T-cell (primary cell): ENCODE data around the gene CFAP410. TPM values are rescaled to one million over a fixed set of nuclear protein-coding genes. Genes with fewer than 3 reads are reported as not detected.
A peak's percentile ranks its signal among the peaks of the same experiment; 100 is the strongest.

Source experiments
- ATAC-seq, 4 experiments: fragments of 200-7000 bp in 3 of 4; fragments of 150-1000 bp in 1 of 4; cut with Tn5 transposase; replicated peaks in 1 of 4; 1 replicate in 3 of 4; 2 replicates in 1 of 4; pipeline ENCODE4 v1.10.0; 2021; ENCODE audit warnings: moderate library complexity in 3 of 4, mild to moderate bottlenecking in 2 of 4, moderate number of reproducible peaks in 1 of 4
- CTCF ChIA-PET, 2 donors: fragments of 300-600 bp; sonication (Branson Sonifier 250); formaldehyde crosslinking; loops; one replicate each; lab custom pipeline; 2022; ENCODE audit warnings: antibody characterized with exemption in 2 of 2; lab: Charles Lee
- POLR2A ChIA-PET, 2 donors: fragments of 300-600 bp; sonication (Branson Sonifier 250); formaldehyde crosslinking; loops; one replicate each; lab custom pipeline; 2022; ENCODE audit warnings: antibody characterized with exemption in 2 of 2; lab: Charles Lee
- DNase-seq, 35 experiments: peaks; one replicate each; pipeline versions ENCODE4 v3.0.0 to v3.0.0-alpha.2; 2013 to 2023
- H3K27ac ChIP-seq: one replicate; pipeline ENCODE4 v1.5.1; 2013; ENCODE audit warnings: low read length
- H3K27me3 ChIP-seq, 2 experiments: replicated peaks in 1 of 2; 1 replicate in 1 of 2; 2 replicates in 1 of 2; pipeline versions ENCODE4 v1.6.1 to v1.7.0; 2013; ENCODE audit warnings: low read length in 1 of 2, mixed read lengths in 1 of 2; ENCODE audit not compliant: control insufficient read depth in 2 of 2, insufficient read depth in 2 of 2; ENCODE audit errors: extremely low read depth in 1 of 2
- H3K36me3 ChIP-seq, 2 donors: 1 replicate in 1 of 2; 2 replicates in 1 of 2; pipeline versions ENCODE4 v1.6.1 to v1.7.0; 2013; ENCODE audit warnings: low read length in 1 of 2; ENCODE audit not compliant: control insufficient read depth in 2 of 2, insufficient read depth in 1 of 2; ENCODE audit errors: extremely low read depth in 1 of 2
- H3K4me1 ChIP-seq, 2 experiments: 1 replicate in 1 of 2; 2 replicates in 1 of 2; pipeline versions ENCODE4 v1.6.1 to v1.7.0; 2013; ENCODE audit warnings: low read length in 2 of 2, mixed read lengths in 1 of 2; ENCODE audit not compliant: insufficient read depth in 2 of 2, control insufficient read depth in 1 of 2; ENCODE audit errors: extremely low read depth in 1 of 2
- H3K4me3 ChIP-seq, 2 donors: 1 replicate in 1 of 2; 2 replicates in 1 of 2; pipeline versions ENCODE4 v1.5.1 to v1.7.0; 2013; ENCODE audit warnings: mild to moderate bottlenecking in 2 of 2, low read length in 1 of 2, moderate library complexity in 1 of 2; ENCODE audit not compliant: control insufficient read depth in 1 of 2; ENCODE audit errors: extremely low read depth in 1 of 2
- H3K9me3 ChIP-seq: 2 replicates; pipeline ENCODE4 v1.7.0; 2013
- H3K27ac Mint-ChIP-seq, 2 donors: one replicate each; pipeline ENCODE4 v1.8.0; 2020 to 2021; ENCODE audit warnings: mild to moderate bottlenecking in 2 of 2, mixed read lengths in 2 of 2
- H3K27me3 Mint-ChIP-seq, 2 donors: one replicate each; pipeline ENCODE4 v1.8.0; 2021 to 2022; ENCODE audit warnings: mixed read lengths in 2 of 2
- H3K36me3 Mint-ChIP-seq: one replicate; pipeline ENCODE4 v1.8.0; 2021; ENCODE audit warnings: mixed read lengths
- H3K4me1 Mint-ChIP-seq, 3 donors: one replicate each; pipeline ENCODE4 v1.8.0; 2020 to 2022; ENCODE audit warnings: mixed read lengths in 3 of 3, mild to moderate bottlenecking in 1 of 3
- H3K4me3 Mint-ChIP-seq, 3 donors: one replicate each; pipeline ENCODE4 v1.8.0; 2020 to 2022; ENCODE audit warnings: mild to moderate bottlenecking in 3 of 3, mixed read lengths in 3 of 3, moderate library complexity in 3 of 3
- H3K9me3 Mint-ChIP-seq, 3 donors: one replicate each; pipeline ENCODE4 v1.8.0; 2020 to 2022; ENCODE audit warnings: mixed read lengths in 3 of 3
- WGBS: methylation state at CpG from one replicate; pipeline ENCODE4 v1.1.5; 2013; ENCODE audit warnings: missing lambda C conversion rate; ENCODE audit not compliant: insufficient coverage; 5-methylcytosine and 5-hydroxymethylcytosine counted together
- total RNA-seq, 35 experiments: library from RNA in 6 of 35; stranded (reverse) in 6 of 35; fragments of 120-200 nt in 1 of 35; gene quantifications; one replicate each; pipeline versions ENCODE4 v1.2.1 to v1.2.4 and lab custom pipeline; 2013 to 2026

Gene CFAP410
- total RNA-seq, 5 donors from 2014 or later (not counting 1 experiment from before 2014, with no cell fraction given) = 58.8 to 72.1 (median 60.8) TPM

DNA sequence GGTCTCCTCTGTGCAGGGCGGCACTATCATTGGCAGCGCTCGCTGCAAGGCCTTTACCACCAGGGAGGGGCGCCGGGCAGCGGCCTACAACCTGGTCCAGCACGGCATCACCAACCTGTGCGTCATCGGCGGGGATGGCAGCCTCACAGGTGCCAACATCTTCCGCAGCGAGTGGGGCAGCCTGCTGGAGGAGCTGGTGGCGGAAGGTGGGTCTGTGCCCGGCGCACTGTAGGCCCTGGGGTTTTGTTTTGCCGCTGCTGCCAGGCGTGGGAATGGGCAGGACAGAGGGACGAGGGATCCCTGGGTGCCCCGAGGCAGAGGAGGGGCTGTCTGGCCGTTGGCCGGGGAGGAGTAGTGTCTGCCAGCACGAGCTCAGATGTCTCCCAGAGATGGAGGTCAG is 27.1 kb downstream of the CFAP410 start:
- no peaks in the 10 kb centered on the region for H3K4me1 ChIP-seq
- H3K9me3 ChIP-seq = no peaks in the 10 kb centered on the region
- 98% methylated on average over 22 of the region's 22 CpGs for WGBS
- H3K27ac ChIP-seq = no peak overlapping the region
- CTCF ChIA-PET = no interaction called here
- peaks cover 33 to 76% of the 10 kb centered on the region in 2 donors for H3K36me3 ChIP-seq
- DNase-seq (no peak), ATAC-seq (no peak)
- Mint-ChIP-seq H3K9me3 (no peaks in the 10 kb centered on the region), H3K27ac (no peak overlapping the region), H3K4me3 (no peak overlapping the region), H3K4me1 (peaks cover 0 to 9% (median 4%) of the 10 kb centered on the region in 3 donors), H3K36me3 (peaks cover 13% of the 10 kb centered on the region), H3K27me3 (no peaks in the 10 kb centered on the region)
- POLR2A ChIA-PET = no interaction called here
- H3K27me3 ChIP-seq = no peaks in the 10 kb centered on the region
- H3K4me3 ChIP-seq = no peak overlapping the region

DNA sequence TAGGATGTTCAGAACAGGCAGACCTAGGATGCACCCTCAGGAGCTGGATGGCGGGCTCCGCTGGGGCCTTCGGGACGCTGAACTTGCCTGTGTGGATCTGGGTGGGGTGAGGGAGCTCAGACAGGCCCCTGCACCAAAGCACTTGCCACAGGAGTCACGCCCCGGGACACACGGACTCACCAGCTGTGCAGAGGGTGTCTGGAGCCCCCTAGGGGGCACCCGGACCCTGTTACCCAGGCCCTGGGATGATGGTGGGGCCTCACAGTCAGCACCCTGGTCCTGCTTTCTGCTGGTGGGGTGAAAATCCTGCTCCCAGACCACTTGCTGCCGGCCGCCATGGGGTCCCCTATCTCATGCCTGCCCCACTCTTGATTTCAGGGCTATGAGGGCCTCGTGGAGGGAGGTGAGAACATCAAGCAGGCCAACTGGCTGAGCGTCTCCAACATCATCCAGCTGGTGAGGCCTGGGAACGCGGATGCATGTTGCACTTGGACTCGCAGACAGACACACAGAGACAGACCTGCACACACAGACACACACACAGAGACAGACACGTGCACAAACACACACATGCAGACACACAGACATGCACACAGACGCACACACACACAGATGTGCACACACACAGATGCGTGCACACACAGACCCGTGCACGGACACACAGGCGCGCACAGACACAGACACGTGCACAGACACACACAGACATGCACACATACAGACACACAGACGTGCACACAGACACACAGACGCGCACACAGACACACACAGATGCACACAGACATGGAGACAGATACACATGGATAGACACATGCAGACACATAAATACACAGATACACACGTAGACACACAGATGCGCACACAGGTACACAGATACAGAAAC is 28.3 kb downstream of the CFAP410 start:
- 97% methylated on average over 27 of the region's 28 CpGs for WGBS
- ATAC-seq (no peak), DNase-seq (no peak)
- H3K36me3 ChIP-seq = peaks cover 36 to 74% of the 10 kb centered on the region in 2 donors
- POLR2A ChIA-PET = no interaction called here
- Mint-ChIP-seq H3K36me3 (peaks cover 13% of the 10 kb centered on the region), H3K9me3 (no peaks in the 10 kb centered on the region), H3K4me3 (no peak overlapping the region), H3K27me3 (no peaks in the 10 kb centered on the region), H3K27ac (no peak overlapping the region), H3K4me1 (peaks cover 0 to 11% (median 5%) of the 10 kb centered on the region in 3 donors)
- H3K4me1 ChIP-seq = no peaks in the 10 kb centered on the region
- no peaks in the 10 kb centered on the region for H3K27me3 ChIP-seq
- H3K4me3 ChIP-seq = no peak overlapping the region
- H3K9me3 ChIP-seq = no peaks in the 10 kb centered on the region
- no peak overlapping the region for H3K27ac ChIP-seq
- CTCF ChIA-PET = interaction anchor here in 1 of 2 donors (0.5 kb wide), 1 partner anchor 586 kb away, joined by 6 read pairs; no protein-coding TSS in a partner anchor

- Histone ChIP-seq H3K27ac (no peak overlapping the region), H3K9me3 (no peaks in the 10 kb centered on the region), H3K4me3 (no peak overlapping the region), H3K36me3 (peaks cover 26 to 42% of the 10 kb centered on the region in 2 donors), H3K27me3 (no peaks in the 10 kb centered on the region), H3K4me1 (peaks cover 11 to 30% of the 10 kb centered on the region in 2 experiments)
- ChIA-PET POLR2A (no interaction called here), CTCF (no interaction called here)
- 95% methylated on average over 11 of the region's 21 CpGs for WGBS
- H3K27me3 Mint-ChIP-seq = no peaks in the 10 kb centered on the region
- peaks cover 24 to 37% (median 28%) of the 10 kb centered on the region in 3 donors for H3K4me1 Mint-ChIP-seq
- no peaks in the 10 kb centered on the region for H3K9me3 Mint-ChIP-seq
- no peak for ATAC-seq
- DNase-seq = no peak
- no peak overlapping the region for H3K27ac Mint-ChIP-seq
- peaks cover 13% of the 10 kb centered on the region for H3K36me3 Mint-ChIP-seq
- no peak overlapping the region for H3K4me3 Mint-ChIP-seq
These were observed 32.1 kb downstream of the CFAP410 start for GRCh38 chr21:44306936-44307704.

DNA sequence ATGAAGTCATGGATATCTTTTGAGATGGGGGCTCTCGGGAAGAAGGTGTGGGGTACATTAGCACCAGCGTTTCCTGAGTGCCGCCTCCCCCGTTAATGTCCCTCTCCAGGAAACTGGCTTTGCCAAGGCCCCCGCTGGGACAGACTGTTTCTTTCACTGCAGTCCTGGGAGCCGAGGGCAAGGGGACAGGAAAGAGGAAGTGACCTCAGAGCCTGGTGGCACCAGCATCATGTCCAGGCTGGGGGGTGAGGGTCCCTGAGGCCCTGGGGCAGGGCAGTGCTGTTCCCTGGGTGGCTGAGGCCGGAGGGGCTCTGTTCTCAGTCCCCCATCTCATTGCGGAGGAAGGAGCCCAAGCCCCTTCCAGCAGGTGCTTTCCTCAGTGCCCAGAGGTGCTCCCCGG is 33.5 kb downstream of the CFAP410 start:
- Mint-ChIP-seq H3K36me3 (peaks cover 3% of the 10 kb centered on the region), H3K4me1 (peaks cover 38 to 51% (median 43%) of the 10 kb centered on the region in 3 donors), H3K27ac (no peak overlapping the region), H3K9me3 (no peaks in the 10 kb centered on the region), H3K27me3 (no peaks in the 10 kb centered on the region), H3K4me3 (no peak overlapping the region)
- Histone ChIP-seq H3K9me3 (no peaks in the 10 kb centered on the region), H3K27me3 (no peaks in the 10 kb centered on the region), H3K4me3 (no peak overlapping the region), H3K36me3 (peaks cover 12 to 29% of the 10 kb centered on the region in 2 donors), H3K27ac (no peak overlapping the region), H3K4me1 (peaks cover 12 to 44% of the 10 kb centered on the region in 2 experiments)
- CTCF ChIA-PET = no interaction called here
- POLR2A ChIA-PET = no interaction called here
- WGBS = 84% methylated on average over 8 of the region's 9 CpGs
- no peak for ATAC-seq
- DNase-seq = no peak

GRCh38 chr21:44304877-44305293 is 34.3 kb downstream of the CFAP410 start:
- ChIA-PET POLR2A (no interaction called here), CTCF (interaction anchor here in 1 of 2 donors (0.6 kb wide), 1 partner anchor 29 kb away, joined by 3 read pairs; no protein-coding TSS in a partner anchor)
- peak overlapping the region in 1 of 3 donors; percentile 30 for H3K4me3 Mint-ChIP-seq
- peak overlapping the region; percentile 65 to 69 for H3K27ac Mint-ChIP-seq
- WGBS = 90% methylated on average over 4 of the region's 8 CpGs
- peaks cover 3% of the 10 kb centered on the region for H3K36me3 Mint-ChIP-seq
- H3K4me1 Mint-ChIP-seq = peaks cover 38 to 53% (median 44%) of the 10 kb centered on the region in 3 donors
- no peaks in the 10 kb centered on the region for H3K9me3 Mint-ChIP-seq
- H3K4me1 ChIP-seq = peaks cover 13 to 47% of the 10 kb centered on the region in 2 experiments
- DNase-seq (peak in 28 of 35 experiments; percentile 24 to 65 (median 36)), ATAC-seq (peak in 1 of 4 experiments; percentile 58)
- no peak overlapping the region for H3K4me3 ChIP-seq
- no peaks in the 10 kb centered on the region for H3K27me3 ChIP-seq
- no peak overlapping the region for H3K27ac ChIP-seq
- no peaks in the 10 kb centered on the region for H3K9me3 ChIP-seq
- peaks cover 8 to 22% of the 10 kb centered on the region in 2 donors for H3K36me3 ChIP-seq
- H3K27me3 Mint-ChIP-seq = no peaks in the 10 kb centered on the region

DNA sequence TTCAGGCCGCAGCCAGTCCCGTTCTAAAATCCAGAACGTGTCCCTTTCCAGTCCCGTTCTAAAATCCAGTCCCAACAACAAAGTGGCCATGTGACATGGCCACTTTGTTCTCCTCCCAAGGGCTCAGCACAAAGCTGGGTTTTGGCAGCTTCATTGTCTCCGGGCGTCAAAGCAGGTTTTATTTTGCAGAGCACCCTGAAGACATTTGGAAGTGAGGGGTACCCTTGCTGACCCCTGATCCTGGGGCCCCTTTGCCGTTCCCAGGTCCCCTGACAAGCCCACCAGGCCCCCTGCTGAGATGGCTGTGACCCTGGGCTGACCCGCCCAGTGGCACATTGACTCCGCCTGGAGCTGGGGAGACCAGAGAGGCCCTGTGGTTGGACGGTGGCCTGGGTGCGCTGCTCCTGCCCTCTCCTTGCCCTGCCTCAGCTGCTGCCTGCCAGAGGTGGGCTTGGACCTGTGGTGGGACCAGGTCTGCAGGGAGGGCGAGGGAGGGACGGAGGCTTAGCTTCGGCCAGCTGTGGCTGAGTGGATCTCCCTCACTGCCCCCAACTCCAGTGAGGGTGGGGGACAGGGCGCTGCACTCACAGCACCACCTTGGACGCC is 35.1 kb downstream of the CFAP410 start:
- Mint-ChIP-seq H3K27ac (peak overlapping the region in 1 of 2 donors; percentile 90), H3K4me1 (peaks cover 38 to 57% (median 47%) of the 10 kb centered on the region in 3 donors), H3K9me3 (no peaks in the 10 kb centered on the region), H3K27me3 (no peaks in the 10 kb centered on the region), H3K4me3 (peak overlapping the region in 2 of 3 donors; percentile 41 to 83), H3K36me3 (peaks cover 3% of the 10 kb centered on the region)
- Histone ChIP-seq H3K27ac (no peak overlapping the region), H3K4me1 (peaks cover 13 to 52% of the 10 kb centered on the region in 2 experiments), H3K4me3 (no peak overlapping the region), H3K36me3 (peaks cover 6 to 22% of the 10 kb centered on the region in 2 donors), H3K27me3 (no peaks in the 10 kb centered on the region), H3K9me3 (no peaks in the 10 kb centered on the region)
- 95% methylated on average over 14 of the region's 16 CpGs for WGBS
- ChIA-PET CTCF (no interaction called here), POLR2A (no interaction called here)
- ATAC-seq (no peak), DNase-seq (no peak)
